ENCODE results near the gene CTPS1. TPM values are rescaled to one million over a fixed set of nuclear protein-coding genes. Genes with fewer than 3 reads are reported as not detected.

The CTPS1 gene
- total RNA-seq, 1 experiment from 2014 or later = 69.9 TPM

DNA sequence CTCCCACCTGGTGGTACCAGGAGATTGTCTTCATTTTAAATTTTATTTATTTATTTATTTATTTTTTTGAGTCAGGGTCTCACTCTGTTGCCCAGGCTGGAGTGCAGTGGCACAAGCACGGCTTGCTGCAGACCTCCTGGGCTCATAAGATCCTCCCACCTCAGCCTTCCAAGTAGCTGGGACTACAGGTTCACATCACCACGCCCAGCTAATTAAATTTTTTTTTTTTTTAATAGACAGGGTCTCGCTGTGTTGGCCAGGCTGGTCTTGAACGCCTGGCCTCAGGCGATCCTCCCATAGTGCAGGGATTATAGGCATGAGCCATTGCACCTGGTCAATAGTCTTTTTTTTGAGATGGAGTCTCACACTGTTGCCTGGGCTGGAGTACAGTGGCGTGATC, 33.5 kb downstream of the CTPS1 start:
- peaks cover 4% of the 10 kb centered on the region for H3K4me1 Mint-ChIP-seq (ENCODE audit: insufficient read depth, unreplicated experiment)
- intact Hi-C loops (cut with micrococcal nuclease) = no loop called here
- ChIA-PET POLR2A (interaction anchor here (0.6 kb wide), 1 partner anchor 27 kb away, joined by 3 read pairs; no protein-coding TSS in a partner anchor), CTCF (interaction anchor here (1.7 kb wide), 1 partner anchor 10 kb away, joined by 4 read pairs; no protein-coding TSS in a partner anchor)
- no TSS peak for BruUV-seq (replicated peaks)
- no peak overlapping the region for H3K27ac Mint-ChIP-seq (ENCODE audit: low read depth, unreplicated experiment)
- no peaks in the 10 kb centered on the region for H3K9me3 Mint-ChIP-seq (ENCODE audit: unreplicated experiment)
- no peak for DNase-seq (ENCODE audit: unreplicated experiment)
- H3K4me3 Mint-ChIP-seq (ENCODE audit: unreplicated experiment) = no peak overlapping the region
- H3K36me3 Mint-ChIP-seq (ENCODE audit: insufficient read depth, unreplicated experiment) = peaks cover 84% of the 10 kb centered on the region
- no peaks in the 10 kb centered on the region for H3K27me3 Mint-ChIP-seq (ENCODE audit: insufficient read depth, unreplicated experiment)
- TF ChIP-seq, protein P1, sequence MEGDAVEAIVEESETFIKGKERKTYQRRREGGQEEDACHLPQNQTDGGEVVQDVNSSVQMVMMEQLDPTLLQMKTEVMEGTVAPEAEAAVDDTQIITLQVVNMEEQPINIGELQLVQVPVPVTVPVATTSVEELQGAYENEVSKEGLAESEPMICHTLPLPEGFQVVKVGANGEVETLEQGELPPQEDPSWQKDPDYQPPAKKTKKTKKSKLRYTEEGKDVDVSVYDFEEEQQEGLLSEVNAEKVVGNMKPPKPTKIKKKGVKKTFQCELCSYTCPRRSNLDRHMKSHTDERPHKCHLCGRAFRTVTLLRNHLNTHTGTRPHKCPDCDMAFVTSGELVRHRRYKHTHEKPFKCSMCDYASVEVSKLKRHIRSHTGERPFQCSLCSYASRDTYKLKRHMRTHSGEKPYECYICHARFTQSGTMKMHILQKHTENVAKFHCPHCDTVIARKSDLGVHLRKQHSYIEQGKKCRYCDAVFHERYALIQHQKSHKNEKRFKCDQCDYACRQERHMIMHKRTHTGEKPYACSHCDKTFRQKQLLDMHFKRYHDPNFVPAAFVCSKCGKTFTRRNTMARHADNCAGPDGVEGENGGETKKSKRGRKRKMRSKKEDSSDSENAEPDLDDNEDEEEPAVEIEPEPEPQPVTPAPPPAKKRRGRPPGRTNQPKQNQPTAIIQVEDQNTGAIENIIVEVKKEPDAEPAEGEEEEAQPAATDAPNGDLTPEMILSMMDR (IDR thresholded peaks at IDR 0.05; ENCODE audit: unreplicated experiment) = no peak

DNA sequence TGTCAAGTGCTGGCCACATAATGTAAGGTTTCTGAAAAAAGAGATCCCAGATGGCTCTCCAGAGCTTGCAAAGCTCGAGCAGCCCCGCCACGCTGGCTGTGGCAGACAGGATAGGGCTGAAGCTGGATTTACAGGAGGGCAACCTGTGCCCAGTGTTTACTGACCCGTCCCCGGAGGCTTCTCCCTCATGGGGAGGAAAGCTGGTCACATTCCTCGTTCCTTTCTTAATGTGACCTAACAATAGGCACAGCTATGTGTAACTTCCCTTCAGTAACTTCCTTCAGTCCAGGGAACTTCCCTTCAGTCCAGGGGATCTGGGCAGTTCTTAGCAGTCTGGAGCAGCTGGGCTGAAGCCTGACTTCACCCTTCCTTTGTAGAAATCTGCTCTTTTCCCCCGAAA, 34.3 kb downstream of the CTPS1 start:
- CTCF ChIA-PET = interaction anchor here (1.3 to 1.7 kb wide), 2 partner anchors 10 to 110 kb away, joined by 4 to 5 read pairs; no protein-coding TSS in a partner anchor
- TF ChIP-seq, protein P1 (IDR thresholded peaks at IDR 0.05; ENCODE audit: unreplicated experiment) = no peak
- Mint-ChIP-seq H3K4me1 (ENCODE audit: insufficient read depth, unreplicated experiment) (peaks cover 4% of the 10 kb centered on the region), H3K36me3 (ENCODE audit: insufficient read depth, unreplicated experiment) (peaks cover 84% of the 10 kb centered on the region), H3K27me3 (ENCODE audit: insufficient read depth, unreplicated experiment) (no peaks in the 10 kb centered on the region), H3K27ac (ENCODE audit: low read depth, unreplicated experiment) (no peak overlapping the region), H3K4me3 (ENCODE audit: unreplicated experiment) (no peak overlapping the region), H3K9me3 (ENCODE audit: unreplicated experiment) (no peaks in the 10 kb centered on the region)
- intact Hi-C loops (cut with micrococcal nuclease) = no loop called here
- DNase-seq (ENCODE audit: unreplicated experiment) = no peak
- BruUV-seq (replicated peaks) = no TSS peak
- POLR2A ChIA-PET = no interaction called here

DNA sequence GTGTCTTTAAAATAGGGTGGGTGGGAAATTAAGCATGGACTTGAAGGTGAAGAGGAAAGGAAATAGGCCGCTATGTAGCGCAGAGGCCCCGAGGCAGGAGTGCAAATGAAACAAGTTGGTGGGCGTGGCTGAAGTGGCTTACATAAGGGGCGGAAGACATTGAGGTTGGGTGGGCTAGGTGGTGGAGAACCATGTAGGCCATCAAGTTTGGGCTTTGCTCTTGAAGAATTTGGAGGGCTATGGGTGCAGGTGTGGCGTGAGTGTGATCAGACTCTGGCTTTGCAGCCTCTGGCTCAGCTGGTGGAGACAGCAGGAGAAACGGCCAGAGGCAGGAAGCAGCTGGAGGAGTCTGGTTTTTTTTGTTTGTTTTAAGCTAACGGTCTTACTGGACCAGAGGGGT, 35.4 kb downstream of the CTPS1 start:
- Mint-ChIP-seq H3K4me3 (ENCODE audit: unreplicated experiment) (no peak overlapping the region), H3K27me3 (ENCODE audit: insufficient read depth, unreplicated experiment) (no peaks in the 10 kb centered on the region), H3K27ac (ENCODE audit: low read depth, unreplicated experiment) (no peak overlapping the region), H3K36me3 (ENCODE audit: insufficient read depth, unreplicated experiment) (peaks cover 79% of the 10 kb centered on the region), H3K9me3 (ENCODE audit: unreplicated experiment) (no peaks in the 10 kb centered on the region), H3K4me1 (ENCODE audit: insufficient read depth, unreplicated experiment) (no peaks in the 10 kb centered on the region)
- DNase-seq (ENCODE audit: unreplicated experiment) = no peak
- POLR2A ChIA-PET = interaction anchor here (0.6 kb wide), 1 partner anchor 20 kb away, joined by 3 read pairs; no protein-coding TSS in a partner anchor
- TF ChIP-seq, protein P1 (IDR thresholded peaks at IDR 0.05; ENCODE audit: unreplicated experiment) = no peak
- no TSS peak for BruUV-seq (replicated peaks)
- intact Hi-C loops (cut with micrococcal nuclease) = no loop called here
- CTCF ChIA-PET = no interaction called here

DNA sequence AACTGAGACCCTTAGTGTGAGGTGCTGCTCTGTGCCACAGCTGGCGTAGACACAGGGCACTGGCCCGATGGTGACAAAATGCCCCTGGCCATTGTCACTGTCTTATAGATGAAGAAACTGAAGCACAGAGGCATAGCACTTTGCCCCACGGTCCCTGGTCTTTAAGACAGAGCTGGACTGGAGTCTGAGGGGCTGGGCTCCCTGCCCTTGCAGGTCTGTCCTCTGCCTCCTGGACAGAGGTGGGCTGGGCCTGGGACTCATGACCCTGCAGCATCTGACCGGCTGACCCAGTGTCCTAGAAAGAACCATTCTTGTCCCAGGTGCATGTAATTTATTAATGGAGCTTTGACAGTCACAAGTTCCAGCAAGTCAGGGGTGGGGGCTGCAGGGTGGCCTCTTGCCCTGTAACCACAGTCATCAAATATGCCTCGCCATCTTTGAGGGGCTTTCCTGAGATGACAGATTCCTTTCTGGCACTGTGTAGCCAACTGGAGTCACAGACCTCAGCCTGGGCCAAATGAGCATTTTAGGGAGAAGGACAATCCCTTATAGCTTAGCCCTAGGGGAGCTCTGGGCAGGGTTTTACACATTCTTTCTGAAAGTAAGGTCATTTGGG, 35.9 kb downstream of the CTPS1 start:
- BruUV-seq (replicated peaks) = no TSS peak
- Mint-ChIP-seq H3K36me3 (ENCODE audit: insufficient read depth, unreplicated experiment) (peaks cover 77% of the 10 kb centered on the region), H3K4me3 (ENCODE audit: unreplicated experiment) (no peak overlapping the region), H3K9me3 (ENCODE audit: unreplicated experiment) (no peaks in the 10 kb centered on the region), H3K27me3 (ENCODE audit: insufficient read depth, unreplicated experiment) (no peaks in the 10 kb centered on the region), H3K4me1 (ENCODE audit: insufficient read depth, unreplicated experiment) (peaks cover 2% of the 10 kb centered on the region), H3K27ac (ENCODE audit: low read depth, unreplicated experiment) (no peak overlapping the region)
- TF ChIP-seq, protein P1 (IDR thresholded peaks at IDR 0.05; ENCODE audit: unreplicated experiment) = no peak
- ChIA-PET POLR2A (interaction anchor here (0.6 kb wide), 1 partner anchor 19 kb away, joined by 3 read pairs; no protein-coding TSS in a partner anchor), CTCF (no interaction called here)
- no peak for DNase-seq (ENCODE audit: unreplicated experiment)
- intact Hi-C loops (cut with micrococcal nuclease) = no loop called here
